ENCODE results near the gene COL6A3. TPM values are rescaled to one million over a fixed set of nuclear protein-coding genes. Genes with fewer than 3 reads are reported as not detected.

COL6A3 gene
- total and polyA plus RNA-seq, 9 of the 15 experiments (the other 6 are each of a cell fraction or from before 2014, with no cell fraction given): 0.07 to 4.1 (median 1.5) TPM

- TF ChIP-seq MAFG (tag; conservative IDR thresholded peaks at IDR 0.05) (peak; percentile 63; the same call in 1 of the 2 replicates), POLR2G (IDR thresholded peaks at IDR 0.05; ENCODE audit: low read depth, low read length) (no peak), NFE2 (IDR thresholded peaks at IDR 0.05; ENCODE audit: low read depth) (peak; percentile 59; the same call in 1 of the 2 replicates), ZNF511 (CRISPR knock-in tag; IDR thresholded peaks at IDR 0.05) (no peak), SRSF9 (IDR thresholded peaks at IDR 0.05; ENCODE audit: borderline replicate concordance, low read depth, low read length) (no peak), SAFB2 (IDR thresholded peaks at IDR 0.05; ENCODE audit: borderline replicate concordance, low read depth, low read length, severe bottlenecking) (no peak)
These were observed 44.6 kb upstream of the COL6A3 start (continued) for GRCh38 chr2:237458519-237458918.

GRCh38 chr2:237457388-237457941, 43.5 kb upstream of the COL6A3 start:
- FAIRE-seq (no peak), DNase-seq (ENCODE audit: extremely low read depth in 1 of 4, low spot score in 3 of 4) (no peak), ATAC-seq (no peak)
- intact Hi-C loops (cut with micrococcal nuclease) (no loop called here), in situ Hi-C loops (cut with MboI) (no loop called here)
- Histone ChIP-seq H3K4me1 (replicated peaks in 1 of 2; ENCODE audit: control insufficient read depth in 2 of 2, insufficient read depth in 2 of 2, low read length in 2 of 2) (peaks cover 0 to 3% of the 10 kb centered on the region in 2 experiments; a peak in 1 of 5 replicates), H3K36me3 (ENCODE audit: control insufficient read depth, insufficient read depth, low read length) (no peaks in the 10 kb centered on the region), H3K4me3 (no peak overlapping the region), H2AFZ (ENCODE audit: low read depth, low read length) (no peak overlapping the region), H3K79me2 (ENCODE audit: control insufficient read depth, insufficient read depth, low read length) (no peaks in the 10 kb centered on the region), H3K27ac (ENCODE audit: extremely low read depth, low read depth, low read length) (no peak overlapping the region), H3K4me2 (ENCODE audit: insufficient read depth, low read length) (no peak overlapping the region), H3K9me3 (replicated peaks; ENCODE audit: control insufficient read depth, insufficient read depth, low read depth, low read length) (no peaks in the 10 kb centered on the region), H3K9ac (ENCODE audit: insufficient read depth in 1 of 2, low read depth in 2 of 2, low read length in 2 of 2) (no peak overlapping the region), H4K20me1 (replicated peaks; ENCODE audit: control insufficient read depth, insufficient read depth, low read length) (no peaks in the 10 kb centered on the region), H3K27me3 (ENCODE audit: control insufficient read depth in 2 of 2, insufficient read depth in 2 of 2, low read length in 2 of 2) (no peaks in the 10 kb centered on the region), H3K9me1 (ENCODE audit: control insufficient read depth, insufficient read depth, low read length) (no peaks in the 10 kb centered on the region)
- TF ChIP-seq HBP1 (CRISPR knock-in tag; IDR thresholded peaks at IDR 0.05): 0 out of 2 replicates have a peak, but pooled peaks have one; percentile 20
- TF ChIP-seq GABPA (tag; conservative IDR thresholded peaks at IDR 0.05; ENCODE audit: low read depth): no peak
- WGBS (ENCODE audit: insufficient coverage, low coverage, missing lambda C conversion rate): 18% methylated on average over 2 of the region's 2 CpGs
- ChIA-PET POLR2A (no interaction called here), CTCF (ENCODE audit: low intra/inter-chr PET ratio) (no interaction called here)
- BruUV-seq (replicated peaks): no TSS peak

Data from K562 (cell line).